Measurements from ENCODE around the gene MAPK14.

- TF ChIP-seq EZH2phosphoT487 (IDR thresholded peaks at IDR 0.05; ENCODE audit: insufficient read depth, low read depth) (no peak), EZH2 (IDR thresholded peaks at IDR 0.05; ENCODE audit: insufficient read depth, poor library complexity, severe bottlenecking) (no peak)
Observed at GRCh38 chr6:35993150-35993549, 34.5 kb upstream of the MAPK14 start.

Data from GM23248 (cell line).